PC-3 (cell line): ENCODE results near the gene ST6GALNAC4.

Source experiments
- CTCF ChIP-seq: fragments of 300-600 bp; sonication (generic); conservative IDR thresholded peaks from 2 replicates; pipeline ENCODE4 v1.5.1; 2017; ENCODE audit warnings: antibody characterized with exemption, low read depth, mild to moderate bottlenecking, low read length
- EZH2 ChIP-seq: fragments of 300-600 bp; sonication (generic); IDR thresholded peaks from one replicate; pipeline ENCODE4 v1.6.1; 2017; ENCODE audit warnings: antibody characterized with exemption, mild to moderate bottlenecking, low read length; ENCODE audit not compliant: unreplicated experiment
- EZH2phosphoT487 ChIP-seq: fragments of 300-600 bp; sonication (generic); IDR thresholded peaks from 2 replicates; pipeline ENCODE4 v1.6.1; 2018; ENCODE audit warnings: mild to moderate bottlenecking, antibody characterized with exemption, low read length, borderline replicate concordance

DNA sequence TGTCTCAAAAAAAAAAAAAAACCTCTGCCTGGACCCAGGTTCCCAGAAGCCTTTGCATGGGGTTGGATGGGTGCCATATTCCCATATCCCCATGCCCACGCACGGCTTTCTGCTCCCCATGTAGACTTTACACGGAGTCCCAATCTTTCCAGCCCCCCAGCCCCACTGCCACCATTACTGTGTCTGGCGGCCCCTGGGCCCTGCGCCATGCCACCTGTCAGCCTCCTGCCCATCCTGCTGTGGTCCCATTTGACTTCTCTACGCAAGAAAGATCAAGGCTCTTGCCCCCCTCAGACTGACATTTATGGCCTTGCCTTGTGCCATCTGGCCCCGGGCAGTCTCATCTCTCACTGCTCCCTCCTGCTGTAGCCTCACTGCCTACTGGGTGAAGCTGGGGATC, 32.9 kb downstream of the ST6GALNAC4 start:
- TF ChIP-seq CTCF (no peak), EZH2 (no peak), EZH2phosphoT487 (no peak)
